WTC11 (cell line): ENCODE results near the gene SLC45A3.

ENCODE experiments used
- CREB1 ChIP-seq: sonication (generic); formaldehyde crosslinking; IDR thresholded peaks from 2 replicates; pipeline ENCODE4 v1.8.0; 2023; ENCODE audit warnings: mild to moderate bottlenecking, missing genetic modification reagents
- NFYB ChIP-seq: sonication (generic); formaldehyde crosslinking; conservative IDR thresholded peaks from 2 replicates; pipeline ENCODE4 v1.8.0; 2022; ENCODE audit warnings: low read depth, missing genetic modification reagents
- SMAD3 ChIP-seq: sonication (generic); formaldehyde crosslinking; IDR thresholded peaks from 2 replicates; pipeline ENCODE4 v1.8.0; 2022; ENCODE audit warnings: missing genetic modification reagents, mild to moderate bottlenecking, borderline replicate concordance
- SP1 ChIP-seq: sonication (generic); formaldehyde crosslinking; conservative IDR thresholded peaks from 2 replicates; pipeline ENCODE4 v1.8.1; 2022; ENCODE audit warnings: missing genetic modification reagents
- TP53 ChIP-seq: sonication (generic); formaldehyde crosslinking; IDR thresholded peaks from 2 replicates; pipeline ENCODE4 v1.8.1; 2023; ENCODE audit warnings: mild to moderate bottlenecking, missing genetic modification reagents
- TF ChIP-seq, protein P1 (sequence below): fragments of 200-600 bp; IDR thresholded peaks from 2 replicates; pipeline ENCODE4 v1.8.0; 2022; ENCODE audit warnings: antibody characterized with exemption
- TF ChIP-seq, protein P2 (sequence below): sonication (generic); formaldehyde crosslinking; conservative IDR thresholded peaks from 2 replicates; pipeline ENCODE4 v1.8.1; 2022; ENCODE audit warnings: mild to moderate bottlenecking, missing genetic modification reagents
- TF ChIP-seq, protein P3 (sequence below): sonication (generic); formaldehyde crosslinking; conservative IDR thresholded peaks from 2 replicates; pipeline ENCODE4 v1.8.1; 2023; ENCODE audit warnings: mild to moderate bottlenecking, low read depth, missing genetic modification reagents, moderate library complexity
- TF ChIP-seq, protein P4 (sequence below): fragments of 250-450 bp; sonication (Bioruptor Pico); IDR thresholded peaks from 2 replicates; pipeline ENCODE4 v1.9.0; 2021; ENCODE audit warnings: mild to moderate bottlenecking
- TF ChIP-seq, protein P5 (sequence below): sonication (generic); formaldehyde crosslinking; IDR thresholded peaks from 2 replicates; pipeline ENCODE4 v1.8.1; 2023; ENCODE audit warnings: mild to moderate bottlenecking, missing genetic modification reagents, moderate library complexity
- TF ChIP-seq, protein P6 (sequence below): fragments of 250-450 bp; sonication (Bioruptor Pico); IDR thresholded peaks from 2 replicates; pipeline ENCODE4 v2.1.2; 2022; ENCODE audit warnings: mild to moderate bottlenecking, moderate library complexity

DNA sequence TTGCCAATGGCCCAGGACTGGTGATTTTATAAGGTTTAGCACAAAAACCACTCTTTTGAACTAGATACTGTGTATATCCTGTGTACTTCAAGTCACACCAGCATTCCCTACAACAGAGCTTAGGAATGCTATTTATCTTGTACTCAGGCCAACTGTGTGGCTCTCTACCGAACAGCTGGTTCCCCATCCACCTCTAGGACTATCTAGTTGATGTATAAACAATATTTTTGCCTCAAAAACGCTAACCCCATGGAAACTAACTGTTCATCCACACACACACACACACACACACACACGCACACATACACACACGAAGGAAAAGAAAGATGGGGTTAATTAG is 28.7 kb upstream of the SLC45A3 start:
- TF ChIP-seq NFYB (CRISPR knock-in tag) (no peak), TP53 (CRISPR knock-in tag) (no peak), CREB1 (no peak), SP1 (CRISPR knock-in tag) (no peak), SMAD3 (no peak)
- TF ChIP-seq, protein P1, sequence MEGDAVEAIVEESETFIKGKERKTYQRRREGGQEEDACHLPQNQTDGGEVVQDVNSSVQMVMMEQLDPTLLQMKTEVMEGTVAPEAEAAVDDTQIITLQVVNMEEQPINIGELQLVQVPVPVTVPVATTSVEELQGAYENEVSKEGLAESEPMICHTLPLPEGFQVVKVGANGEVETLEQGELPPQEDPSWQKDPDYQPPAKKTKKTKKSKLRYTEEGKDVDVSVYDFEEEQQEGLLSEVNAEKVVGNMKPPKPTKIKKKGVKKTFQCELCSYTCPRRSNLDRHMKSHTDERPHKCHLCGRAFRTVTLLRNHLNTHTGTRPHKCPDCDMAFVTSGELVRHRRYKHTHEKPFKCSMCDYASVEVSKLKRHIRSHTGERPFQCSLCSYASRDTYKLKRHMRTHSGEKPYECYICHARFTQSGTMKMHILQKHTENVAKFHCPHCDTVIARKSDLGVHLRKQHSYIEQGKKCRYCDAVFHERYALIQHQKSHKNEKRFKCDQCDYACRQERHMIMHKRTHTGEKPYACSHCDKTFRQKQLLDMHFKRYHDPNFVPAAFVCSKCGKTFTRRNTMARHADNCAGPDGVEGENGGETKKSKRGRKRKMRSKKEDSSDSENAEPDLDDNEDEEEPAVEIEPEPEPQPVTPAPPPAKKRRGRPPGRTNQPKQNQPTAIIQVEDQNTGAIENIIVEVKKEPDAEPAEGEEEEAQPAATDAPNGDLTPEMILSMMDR: no peak
- TF ChIP-seq, protein P2, sequence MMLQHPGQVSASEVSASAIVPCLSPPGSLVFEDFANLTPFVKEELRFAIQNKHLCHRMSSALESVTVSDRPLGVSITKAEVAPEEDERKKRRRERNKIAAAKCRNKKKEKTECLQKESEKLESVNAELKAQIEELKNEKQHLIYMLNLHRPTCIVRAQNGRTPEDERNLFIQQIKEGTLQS: no peak
- TF ChIP-seq, protein P3, sequence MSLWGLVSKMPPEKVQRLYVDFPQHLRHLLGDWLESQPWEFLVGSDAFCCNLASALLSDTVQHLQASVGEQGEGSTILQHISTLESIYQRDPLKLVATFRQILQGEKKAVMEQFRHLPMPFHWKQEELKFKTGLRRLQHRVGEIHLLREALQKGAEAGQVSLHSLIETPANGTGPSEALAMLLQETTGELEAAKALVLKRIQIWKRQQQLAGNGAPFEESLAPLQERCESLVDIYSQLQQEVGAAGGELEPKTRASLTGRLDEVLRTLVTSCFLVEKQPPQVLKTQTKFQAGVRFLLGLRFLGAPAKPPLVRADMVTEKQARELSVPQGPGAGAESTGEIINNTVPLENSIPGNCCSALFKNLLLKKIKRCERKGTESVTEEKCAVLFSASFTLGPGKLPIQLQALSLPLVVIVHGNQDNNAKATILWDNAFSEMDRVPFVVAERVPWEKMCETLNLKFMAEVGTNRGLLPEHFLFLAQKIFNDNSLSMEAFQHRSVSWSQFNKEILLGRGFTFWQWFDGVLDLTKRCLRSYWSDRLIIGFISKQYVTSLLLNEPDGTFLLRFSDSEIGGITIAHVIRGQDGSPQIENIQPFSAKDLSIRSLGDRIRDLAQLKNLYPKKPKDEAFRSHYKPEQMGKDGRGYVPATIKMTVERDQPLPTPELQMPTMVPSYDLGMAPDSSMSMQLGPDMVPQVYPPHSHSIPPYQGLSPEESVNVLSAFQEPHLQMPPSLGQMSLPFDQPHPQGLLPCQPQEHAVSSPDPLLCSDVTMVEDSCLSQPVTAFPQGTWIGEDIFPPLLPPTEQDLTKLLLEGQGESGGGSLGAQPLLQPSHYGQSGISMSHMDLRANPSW (CRISPR knock-in tag): no peak
- TF ChIP-seq, protein P4, sequence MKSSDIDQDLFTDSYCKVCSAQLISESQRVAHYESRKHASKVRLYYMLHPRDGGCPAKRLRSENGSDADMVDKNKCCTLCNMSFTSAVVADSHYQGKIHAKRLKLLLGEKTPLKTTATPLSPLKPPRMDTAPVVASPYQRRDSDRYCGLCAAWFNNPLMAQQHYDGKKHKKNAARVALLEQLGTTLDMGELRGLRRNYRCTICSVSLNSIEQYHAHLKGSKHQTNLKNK (CRISPR knock-in tag): no peak
- TF ChIP-seq, protein P5, sequence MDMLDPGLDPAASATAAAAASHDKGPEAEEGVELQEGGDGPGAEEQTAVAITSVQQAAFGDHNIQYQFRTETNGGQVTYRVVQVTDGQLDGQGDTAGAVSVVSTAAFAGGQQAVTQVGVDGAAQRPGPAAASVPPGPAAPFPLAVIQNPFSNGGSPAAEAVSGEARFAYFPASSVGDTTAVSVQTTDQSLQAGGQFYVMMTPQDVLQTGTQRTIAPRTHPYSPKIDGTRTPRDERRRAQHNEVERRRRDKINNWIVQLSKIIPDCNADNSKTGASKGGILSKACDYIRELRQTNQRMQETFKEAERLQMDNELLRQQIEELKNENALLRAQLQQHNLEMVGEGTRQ (CRISPR knock-in tag): no peak
- TF ChIP-seq, protein P6, sequence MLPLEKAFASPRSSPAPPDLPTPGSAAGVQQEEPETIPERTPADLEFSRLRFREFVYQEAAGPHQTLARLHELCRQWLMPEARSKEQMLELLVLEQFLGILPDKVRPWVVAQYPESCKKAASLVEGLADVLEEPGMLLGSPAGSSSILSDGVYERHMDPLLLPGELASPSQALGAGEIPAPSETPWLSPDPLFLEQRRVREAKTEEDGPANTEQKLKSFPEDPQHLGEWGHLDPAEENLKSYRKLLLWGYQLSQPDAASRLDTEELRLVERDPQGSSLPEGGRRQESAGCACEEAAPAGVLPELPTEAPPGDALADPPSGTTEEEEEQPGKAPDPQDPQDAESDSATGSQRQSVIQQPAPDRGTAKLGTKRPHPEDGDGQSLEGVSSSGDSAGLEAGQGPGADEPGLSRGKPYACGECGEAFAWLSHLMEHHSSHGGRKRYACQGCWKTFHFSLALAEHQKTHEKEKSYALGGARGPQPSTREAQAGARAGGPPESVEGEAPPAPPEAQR (CRISPR knock-in tag): no peak
